ENCODE data around the gene ACTR3.

Gene ACTR3

GRCh38 chr2:114007436-114007835, 117.5 kb downstream of the ACTR3 start:
- no peaks in the 10 kb centered on the region for H3K79me2 ChIP-seq (ENCODE audit: control insufficient read depth, low read length)
- no peaks in the 10 kb centered on the region for H3K9me2 ChIP-seq (replicated peaks; ENCODE audit: control insufficient read depth, low read length)
- H3K4me2 ChIP-seq (ENCODE audit: low read length) = no peak overlapping the region
- TF ChIP-seq, protein P1, sequence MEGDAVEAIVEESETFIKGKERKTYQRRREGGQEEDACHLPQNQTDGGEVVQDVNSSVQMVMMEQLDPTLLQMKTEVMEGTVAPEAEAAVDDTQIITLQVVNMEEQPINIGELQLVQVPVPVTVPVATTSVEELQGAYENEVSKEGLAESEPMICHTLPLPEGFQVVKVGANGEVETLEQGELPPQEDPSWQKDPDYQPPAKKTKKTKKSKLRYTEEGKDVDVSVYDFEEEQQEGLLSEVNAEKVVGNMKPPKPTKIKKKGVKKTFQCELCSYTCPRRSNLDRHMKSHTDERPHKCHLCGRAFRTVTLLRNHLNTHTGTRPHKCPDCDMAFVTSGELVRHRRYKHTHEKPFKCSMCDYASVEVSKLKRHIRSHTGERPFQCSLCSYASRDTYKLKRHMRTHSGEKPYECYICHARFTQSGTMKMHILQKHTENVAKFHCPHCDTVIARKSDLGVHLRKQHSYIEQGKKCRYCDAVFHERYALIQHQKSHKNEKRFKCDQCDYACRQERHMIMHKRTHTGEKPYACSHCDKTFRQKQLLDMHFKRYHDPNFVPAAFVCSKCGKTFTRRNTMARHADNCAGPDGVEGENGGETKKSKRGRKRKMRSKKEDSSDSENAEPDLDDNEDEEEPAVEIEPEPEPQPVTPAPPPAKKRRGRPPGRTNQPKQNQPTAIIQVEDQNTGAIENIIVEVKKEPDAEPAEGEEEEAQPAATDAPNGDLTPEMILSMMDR (IDR thresholded peaks at IDR 0.05; ENCODE audit: low read depth, low read length, poor library complexity, severe bottlenecking) = no peak
- TF ChIP-seq EZH2phosphoT487 (IDR thresholded peaks at IDR 0.05; ENCODE audit: borderline replicate concordance, low read length) = no peak
- no peaks in the 10 kb centered on the region for H3K4me1 ChIP-seq (ENCODE audit: control insufficient read depth, low read length)
- H3K27ac ChIP-seq (ENCODE audit: low read depth, low read length) = no peak overlapping the region
- no peaks in the 10 kb centered on the region for H3K36me3 ChIP-seq (ENCODE audit: control insufficient read depth, low read length)
- H3F3A ChIP-seq (ENCODE audit: control insufficient read depth, insufficient read depth) = no peaks in the 10 kb centered on the region
- no peaks in the 10 kb centered on the region for H4K20me1 ChIP-seq (ENCODE audit: control insufficient read depth, insufficient read depth, low read depth, low read length)
- peaks cover 4% of the 10 kb centered on the region for H3K27me3 ChIP-seq (ENCODE audit: control insufficient read depth, low read length)
- no peak overlapping the region for H3K4me3 ChIP-seq (ENCODE audit: low read length)
- no peaks in the 10 kb centered on the region for H3K9me3 ChIP-seq (ENCODE audit: control insufficient read depth, insufficient read depth, low read length)

DNA sequence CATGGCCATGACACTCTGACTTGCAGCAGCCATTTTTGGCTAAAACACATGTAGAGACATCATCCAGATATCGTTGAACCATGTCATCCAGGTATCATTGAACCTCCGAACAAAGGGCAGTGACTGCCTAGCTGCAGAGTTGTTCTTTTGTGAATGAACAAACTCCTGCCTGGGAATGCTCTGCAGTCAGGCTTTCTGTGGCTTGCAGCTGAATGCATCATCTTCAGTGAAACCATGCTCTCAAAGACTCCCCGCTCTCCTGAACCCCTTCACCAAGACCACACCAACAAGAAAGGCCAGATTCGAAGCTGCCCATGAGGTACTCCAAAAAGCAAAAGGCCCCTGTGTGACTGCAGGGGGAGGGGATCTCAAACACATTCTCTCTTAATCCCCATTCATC, 118.8 kb downstream of the ACTR3 start:
- Histone ChIP-seq H3K9me3 (ENCODE audit: control insufficient read depth, insufficient read depth, low read length) (no peaks in the 10 kb centered on the region), H3K27me3 (ENCODE audit: control insufficient read depth, low read length) (peaks cover 4% of the 10 kb centered on the region), H3F3A (ENCODE audit: control insufficient read depth, insufficient read depth) (no peaks in the 10 kb centered on the region), H3K27ac (ENCODE audit: low read depth, low read length) (no peak overlapping the region), H3K9me2 (replicated peaks; ENCODE audit: control insufficient read depth, low read length) (no peaks in the 10 kb centered on the region), H3K36me3 (ENCODE audit: control insufficient read depth, low read length) (no peaks in the 10 kb centered on the region), H3K4me3 (ENCODE audit: low read length) (no peak overlapping the region), H3K4me2 (ENCODE audit: low read length) (no peak overlapping the region), H3K79me2 (ENCODE audit: control insufficient read depth, low read length) (no peaks in the 10 kb centered on the region), H3K4me1 (ENCODE audit: control insufficient read depth, low read length) (no peaks in the 10 kb centered on the region), H4K20me1 (ENCODE audit: control insufficient read depth, insufficient read depth, low read depth, low read length) (no peaks in the 10 kb centered on the region)
- no peak for TF ChIP-seq EZH2phosphoT487 (IDR thresholded peaks at IDR 0.05; ENCODE audit: borderline replicate concordance, low read length)
- TF ChIP-seq, protein P1 (IDR thresholded peaks at IDR 0.05; ENCODE audit: low read depth, low read length, poor library complexity, severe bottlenecking) = no peak

DNA sequence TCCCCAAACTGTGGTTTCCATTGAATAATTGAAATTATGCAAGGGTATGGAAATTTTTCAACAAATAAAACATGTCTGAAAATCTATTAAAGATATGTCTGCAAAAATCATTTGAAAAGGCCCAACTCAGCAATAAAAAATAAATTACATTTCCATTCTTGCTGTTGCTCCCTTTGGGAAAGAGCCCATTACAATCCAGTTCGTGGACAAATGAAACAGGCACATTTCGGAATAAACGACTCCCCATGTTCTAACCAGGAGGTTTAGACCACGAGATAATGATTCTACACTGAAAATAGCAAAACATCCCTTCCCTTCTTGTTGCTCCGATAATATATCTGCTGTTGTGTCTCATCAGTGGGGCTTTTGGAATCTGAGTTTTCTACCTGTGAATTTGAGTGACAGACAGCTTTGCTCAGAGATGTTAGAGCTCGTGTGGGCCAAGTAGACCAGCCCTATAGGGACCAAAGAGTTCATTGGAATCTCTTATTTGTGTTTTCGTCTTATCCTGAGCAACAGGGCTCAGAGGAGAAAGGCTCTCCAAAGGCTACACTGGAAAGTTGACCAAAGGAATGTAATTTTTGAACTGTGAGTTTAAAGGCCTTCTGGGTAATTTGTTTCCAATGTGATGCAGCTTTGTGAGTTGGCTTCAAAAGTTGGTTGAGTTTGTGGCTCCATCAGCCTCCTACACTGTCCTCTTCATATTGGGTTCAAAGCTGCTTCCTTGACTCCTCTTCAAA, 119.5 kb downstream of the ACTR3 start:
- H3K4me3 ChIP-seq (ENCODE audit: low read length) = no peak overlapping the region
- no peak overlapping the region for H3K4me2 ChIP-seq (ENCODE audit: low read length)
- peaks cover 4% of the 10 kb centered on the region for H3K27me3 ChIP-seq (ENCODE audit: control insufficient read depth, low read length)
- H4K20me1 ChIP-seq (ENCODE audit: control insufficient read depth, insufficient read depth, low read depth, low read length) = no peaks in the 10 kb centered on the region
- H3K27ac ChIP-seq (ENCODE audit: low read depth, low read length) = no peak overlapping the region
- no peaks in the 10 kb centered on the region for H3F3A ChIP-seq (ENCODE audit: control insufficient read depth, insufficient read depth)
- TF ChIP-seq, protein P1 (IDR thresholded peaks at IDR 0.05; ENCODE audit: low read depth, low read length, poor library complexity, severe bottlenecking) = no peak
- TF ChIP-seq EZH2phosphoT487 (IDR thresholded peaks at IDR 0.05; ENCODE audit: borderline replicate concordance, low read length) = no peak
- no peaks in the 10 kb centered on the region for H3K4me1 ChIP-seq (ENCODE audit: control insufficient read depth, low read length)
- H3K79me2 ChIP-seq (ENCODE audit: control insufficient read depth, low read length) = no peaks in the 10 kb centered on the region
- no peaks in the 10 kb centered on the region for H3K9me3 ChIP-seq (ENCODE audit: control insufficient read depth, insufficient read depth, low read length)
- no peaks in the 10 kb centered on the region for H3K9me2 ChIP-seq (replicated peaks; ENCODE audit: control insufficient read depth, low read length)
- H3K36me3 ChIP-seq (ENCODE audit: control insufficient read depth, low read length) = no peaks in the 10 kb centered on the region
